Measurements from ENCODE around the gene LOXL1.

- no peak for TF ChIP-seq CTCF (IDR thresholded peaks at IDR 0.05)
- TF ChIP-seq POLR2AphosphoS5 (IDR thresholded peaks at IDR 0.05) = no peak
- no peak for TF ChIP-seq POLR2A (IDR thresholded peaks at IDR 0.05)
- no peak for TF ChIP-seq EP300 (IDR thresholded peaks at IDR 0.05)
Observed at GRCh38 chr15:73889762-73890124, 36.5 kb upstream of the LOXL1 start.

Data from sigmoid colon (tissue), 4 donors.